ENCODE results near the gene ZNF367.
"Not testable (repeated sequence)": the region's sequence is repeated elsewhere in the genome, so short reads cannot be mapped to it uniquely, and the experiment has no call there.

Gene ZNF367

DNA sequence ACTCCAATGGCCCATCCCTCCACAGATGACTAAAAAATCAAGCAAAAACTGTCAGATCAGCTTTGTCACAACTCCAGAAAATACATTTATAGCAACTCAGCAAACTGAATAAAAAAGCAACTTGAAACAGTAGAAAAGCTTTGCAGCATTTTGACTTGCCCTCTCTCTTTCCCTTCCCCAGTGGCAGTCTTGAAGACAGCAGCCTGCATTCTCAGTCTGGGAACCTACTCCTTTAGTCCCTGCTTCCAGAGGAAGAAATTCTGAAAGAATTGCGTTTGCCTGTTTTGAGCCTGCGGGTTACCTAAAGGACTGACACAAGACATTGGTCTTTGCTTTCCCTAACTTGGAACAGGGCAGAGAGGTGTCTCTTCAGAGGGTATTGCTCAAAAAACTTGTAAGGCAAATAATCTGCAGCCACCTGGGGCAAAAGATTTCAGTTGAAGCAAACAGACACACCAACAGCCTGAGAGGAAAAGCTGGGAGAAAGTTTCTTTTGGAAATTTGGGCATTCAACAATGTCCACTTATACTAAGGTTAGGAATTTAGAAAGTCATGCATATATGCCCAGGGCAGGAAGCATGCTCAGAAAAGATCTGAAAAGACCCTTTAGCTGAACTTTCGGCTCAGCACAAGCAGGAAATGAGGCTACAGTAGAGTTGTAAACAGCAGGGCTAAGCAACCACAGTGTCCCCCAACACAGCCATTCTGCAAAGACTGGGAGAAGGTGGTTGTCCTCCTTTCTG lies 19.4 kb downstream of the ZNF367 start:
- DNase-seq = no peak

- no peak for DNase-seq
Observed at GRCh38 chr9:96395964-96396363, 22.2 kb downstream of the ZNF367 start.

DNA sequence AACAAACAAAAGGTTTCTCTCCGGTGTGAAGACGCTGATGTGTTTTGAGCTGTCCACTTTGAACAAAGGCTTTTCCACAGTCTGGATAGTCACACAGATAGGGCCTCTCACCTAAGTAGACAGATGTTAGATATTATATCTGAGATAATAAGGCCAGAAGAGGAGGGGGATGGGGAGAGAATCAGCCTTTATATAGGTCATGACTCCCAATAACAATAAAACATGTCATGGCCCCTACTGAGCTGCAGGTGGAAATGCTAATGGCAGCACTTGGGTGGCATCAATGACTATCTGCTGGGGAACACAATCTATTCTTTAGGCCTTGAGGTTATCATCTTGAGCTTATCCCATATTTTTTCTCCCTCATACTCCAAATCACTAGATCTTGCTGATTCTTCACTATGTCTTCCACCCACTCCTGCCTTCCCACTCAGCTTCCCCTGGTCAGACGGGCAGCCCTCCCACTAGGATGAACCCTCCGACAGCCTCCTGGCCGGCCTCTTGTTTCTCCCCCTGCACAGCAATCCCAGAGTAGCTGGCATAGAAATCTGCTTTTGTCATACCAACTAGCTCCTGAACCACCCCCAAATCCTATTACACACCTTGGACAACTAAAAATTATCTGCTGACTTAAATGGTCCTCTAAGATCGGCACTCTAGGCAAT lies 23.2 kb downstream of the ZNF367 start:
- DNase-seq = no peak

- DNase-seq = no peak
Observed at GRCh38 chr9:96392263-96392662, 25.9 kb downstream of the ZNF367 start.

- DNase-seq = no peak
Observed at GRCh38 chr9:96391021-96391765, 27.0 kb downstream of the ZNF367 start.

DNA sequence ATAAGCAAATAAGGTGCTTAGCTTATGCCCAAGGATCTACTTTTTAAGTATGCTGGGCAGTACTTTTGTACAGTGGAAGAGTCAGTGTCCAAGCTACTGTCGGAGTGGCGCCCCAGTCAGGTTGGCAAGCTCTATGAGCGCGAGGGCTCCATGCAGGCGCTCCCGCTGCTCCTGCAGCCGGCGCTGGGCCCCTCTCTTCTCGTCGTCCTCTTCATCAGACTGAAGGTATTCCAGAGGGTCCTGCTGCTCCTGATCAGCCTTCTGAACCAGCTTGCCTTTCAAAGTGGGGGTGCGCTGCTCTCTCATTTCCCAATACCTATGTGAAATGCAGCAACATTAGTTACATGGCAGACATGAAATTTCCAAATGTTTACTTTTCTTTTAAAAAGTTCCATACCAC lies 30.0 kb downstream of the ZNF367 start:
- no peak for DNase-seq

DNA sequence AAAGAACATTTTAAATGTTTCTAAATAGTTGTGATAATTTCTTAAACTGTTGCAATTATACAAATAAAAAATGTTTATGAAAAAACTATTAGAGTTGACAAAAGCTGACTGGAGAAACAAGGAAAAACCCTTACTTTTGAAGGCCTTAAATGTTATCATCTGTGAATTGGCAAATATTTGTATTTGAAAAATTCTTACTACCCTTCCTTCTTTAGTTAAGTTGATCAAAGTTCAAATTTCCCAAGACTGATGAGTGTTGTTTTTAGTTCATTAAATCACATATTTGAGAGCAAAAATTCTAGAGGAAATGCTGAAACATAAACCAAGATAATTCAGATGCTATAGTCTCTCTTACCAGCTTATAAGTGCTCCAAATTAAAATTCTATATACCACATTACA lies 32.0 kb downstream of the ZNF367 start:
- DNase-seq = no peak

DNA sequence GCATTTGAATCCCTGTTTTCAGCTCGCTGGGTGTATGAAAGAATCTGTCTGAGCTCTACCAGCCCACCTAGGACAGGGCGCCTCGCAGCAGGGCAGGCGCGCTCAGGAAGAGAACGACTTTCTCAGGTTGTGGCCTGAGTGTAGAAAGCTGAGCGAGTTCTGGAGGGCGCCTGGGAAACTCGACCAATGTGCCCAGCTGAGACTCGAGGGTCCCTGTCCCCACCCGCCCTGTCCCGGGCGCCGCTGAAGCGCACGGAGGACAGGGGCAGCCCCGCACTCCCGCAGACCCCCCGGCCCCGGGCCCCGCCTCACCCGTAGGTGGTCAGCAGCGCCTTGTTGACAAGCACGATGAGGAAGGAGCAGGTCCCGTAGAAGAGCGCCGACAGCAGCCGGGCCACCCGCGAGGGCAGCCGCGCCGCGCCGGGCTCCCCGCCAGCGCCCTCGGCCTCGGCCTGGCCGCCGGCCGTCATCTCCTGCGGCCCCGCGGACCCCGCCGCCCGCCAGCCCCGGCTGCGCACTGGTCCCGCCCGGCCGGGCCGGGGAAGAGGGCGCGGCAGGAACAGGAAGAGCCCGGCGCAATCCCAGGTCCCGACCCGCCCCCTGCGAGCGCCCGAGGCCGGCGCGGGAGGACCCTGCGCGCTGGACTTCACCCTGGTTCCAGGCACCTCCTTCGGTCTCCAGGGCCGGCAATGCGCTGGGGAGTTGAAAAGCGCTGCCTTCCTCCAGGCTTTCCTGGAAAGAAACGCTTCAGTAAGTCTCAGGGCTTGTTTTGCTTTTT lies 34.8 kb downstream of the ZNF367 start, which contains the start of gene SLC35D2:
TSS of gene SLC35D2 (minus strand) at position 547 of the 778 bp plus-strand sequence. CDS start at position 470, 77 bp downstream.
- no peak for DNase-seq

DNA sequence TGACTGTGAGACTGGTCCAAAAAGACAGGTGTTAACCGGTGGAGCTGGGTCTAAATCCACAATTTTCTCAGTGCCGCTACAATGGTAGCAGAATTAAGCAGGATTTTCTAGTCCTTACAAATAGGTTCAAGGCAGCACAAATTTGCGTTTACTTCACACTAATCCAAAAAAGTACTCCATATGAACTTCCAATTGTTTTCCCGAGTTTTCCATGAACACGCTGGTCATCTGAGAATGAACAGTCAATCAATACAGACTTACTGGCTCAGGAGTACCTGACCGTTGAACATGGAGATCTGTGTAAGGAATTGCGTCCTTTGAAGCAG lies 35.4 kb downstream of the ZNF367 start:
- no peak for DNase-seq

DNA sequence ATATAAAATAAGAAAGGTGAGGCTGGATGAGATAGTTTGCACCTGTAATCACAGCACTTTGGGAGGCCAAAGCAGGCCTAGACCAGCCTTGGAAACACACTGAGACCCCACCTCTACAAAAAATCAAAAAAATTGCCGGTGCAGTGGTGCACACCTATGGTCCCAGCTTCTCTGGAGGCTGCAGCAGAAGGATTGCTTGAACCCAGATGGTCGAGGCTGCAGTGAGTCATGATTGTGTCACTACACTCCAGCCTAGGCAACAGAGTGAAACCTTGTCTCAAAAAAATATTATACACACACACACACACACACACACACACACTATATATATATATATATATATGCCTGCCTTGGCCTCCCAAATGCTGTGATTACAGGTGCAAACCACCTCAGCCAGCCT lies 36.0 kb downstream of the ZNF367 start:
- DNase-seq = no peak

DNA sequence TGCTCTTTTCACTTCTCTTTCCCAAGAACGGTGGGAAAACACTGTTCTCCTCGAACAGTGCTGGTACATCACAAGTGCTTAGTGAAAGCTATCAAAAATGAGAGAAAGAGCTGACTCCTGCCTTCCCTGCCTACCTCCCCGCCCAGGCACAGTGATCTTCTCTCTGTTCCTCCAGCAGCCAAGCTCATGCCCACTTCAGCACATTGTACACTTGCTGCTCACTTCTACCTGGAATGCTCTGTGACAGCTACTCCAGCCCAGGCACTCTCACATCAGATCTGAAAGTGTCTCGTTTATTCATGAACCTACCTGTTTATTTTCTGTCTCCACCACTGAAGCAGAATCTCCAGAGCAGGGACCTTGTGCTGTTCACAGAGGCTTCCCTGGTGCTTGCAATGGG lies 36.5 kb downstream of the ZNF367 start:
- DNase-seq = no peak

DNA sequence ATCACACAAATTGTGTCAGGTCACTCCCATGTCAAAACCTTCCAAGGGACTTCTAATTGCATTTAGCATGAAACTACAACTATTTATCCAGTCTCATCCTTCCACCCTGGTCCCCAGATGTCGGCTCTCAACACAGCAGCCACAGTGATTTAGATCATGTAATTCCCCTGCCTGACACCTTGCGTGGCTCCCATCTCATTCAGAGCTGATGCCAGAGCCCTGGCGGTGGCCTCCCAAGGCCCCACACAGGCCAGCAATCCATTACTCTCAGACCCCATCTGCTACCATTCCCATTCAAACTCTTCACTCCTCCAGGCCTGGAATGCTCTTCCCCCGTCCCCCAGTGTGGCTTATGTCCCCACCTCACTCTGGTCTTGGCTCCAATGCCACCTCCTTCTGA lies 37.0 kb downstream of the ZNF367 start:
- no peak for DNase-seq

- DNase-seq = no peak
Observed at GRCh38 chr9:96379461-96379860, 38.7 kb downstream of the ZNF367 start.

GRCh38 chr9:96378187-96378586 lies 40.0 kb downstream of the ZNF367 start:
- no peak for DNase-seq

- DNase-seq = no peak
Observed at GRCh38 chr9:96376891-96377874, 41.0 kb downstream of the ZNF367 start.

- DNase-seq = not testable (repeated sequence)
Observed at GRCh38 chr9:96375507-96375906, 42.7 kb downstream of the ZNF367 start.

GRCh38 chr9:96367943-96368342 lies 50.2 kb downstream of the ZNF367 start:
- no peak for DNase-seq

GRCh38 chr9:96363175-96363967 lies 54.8 kb downstream of the ZNF367 start:
- no peak for DNase-seq

- not testable (repeated sequence) for DNase-seq
Observed at GRCh38 chr9:96362119-96362518, 56.1 kb downstream of the ZNF367 start.

- no peak for DNase-seq
Observed at GRCh38 chr9:96361668-96362067, 56.5 kb downstream of the ZNF367 start.

DNA sequence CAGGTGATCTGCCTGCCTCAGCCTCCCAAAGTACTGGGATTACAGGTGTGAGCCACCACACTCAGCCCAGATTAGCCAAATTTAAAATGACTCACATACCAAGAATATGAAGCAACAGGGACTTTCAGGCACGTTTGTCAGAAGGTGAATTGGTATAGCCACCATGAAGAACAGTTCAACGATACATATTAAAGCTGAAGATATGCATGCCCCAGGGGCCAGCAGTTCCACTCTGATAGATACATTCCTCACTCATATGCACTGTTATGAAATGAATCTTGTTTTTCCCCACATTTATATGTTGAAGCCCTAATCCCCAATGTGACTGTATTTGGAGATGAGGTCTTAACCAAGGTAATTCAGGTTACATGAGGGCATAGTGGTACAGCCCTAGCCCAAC lies 57.2 kb downstream of the ZNF367 start:
- DNase-seq = no peak

Measured in stimulated activated naive CD4-positive, alpha-beta T cell treated with Interleukin-2 at 50 U/mL for 16 hours (primary cell).